Stomach smooth muscle (tissue), 2 donors: ENCODE data around the gene SECISBP2L.

Experiments
- H3K27ac ChIP-seq: one replicate; pipeline ENCODE4 v1.7.0; 2013; ENCODE audit warnings: mild to moderate bottlenecking, low read length, inconsistent platforms
- H3K27me3 ChIP-seq, 2 donors: one replicate each; pipeline ENCODE4 v1.7.0; 2013; ENCODE audit warnings: low read length in 2 of 2; ENCODE audit not compliant: insufficient read depth in 2 of 2, control insufficient read depth in 1 of 2
- H3K36me3 ChIP-seq, 2 donors: one replicate each; pipeline ENCODE4 v1.7.0; 2013; ENCODE audit warnings: low read length in 2 of 2; ENCODE audit not compliant: control insufficient read depth in 2 of 2, insufficient read depth in 2 of 2
- H3K4me1 ChIP-seq: one replicate; pipeline ENCODE4 v1.7.0; 2013; ENCODE audit warnings: low read length; ENCODE audit not compliant: control insufficient read depth, insufficient read depth
- H3K4me3 ChIP-seq, 2 donors: one replicate each; pipeline ENCODE4 v1.7.0; 2013; ENCODE audit warnings: low read length in 2 of 2
- H3K9ac ChIP-seq, 2 donors: one replicate each; pipeline ENCODE4 v1.7.0; 2013; ENCODE audit warnings: low read length in 2 of 2, mild to moderate bottlenecking in 1 of 2
- H3K9me3 ChIP-seq, 2 donors: one replicate each; pipeline ENCODE4 v1.7.0; 2013; ENCODE audit warnings: low read length in 2 of 2; ENCODE audit not compliant: control insufficient read depth in 2 of 2
- donor health status: healthy.
- donor health status: Pancreatic carcinoma.

The SECISBP2L gene

DNA sequence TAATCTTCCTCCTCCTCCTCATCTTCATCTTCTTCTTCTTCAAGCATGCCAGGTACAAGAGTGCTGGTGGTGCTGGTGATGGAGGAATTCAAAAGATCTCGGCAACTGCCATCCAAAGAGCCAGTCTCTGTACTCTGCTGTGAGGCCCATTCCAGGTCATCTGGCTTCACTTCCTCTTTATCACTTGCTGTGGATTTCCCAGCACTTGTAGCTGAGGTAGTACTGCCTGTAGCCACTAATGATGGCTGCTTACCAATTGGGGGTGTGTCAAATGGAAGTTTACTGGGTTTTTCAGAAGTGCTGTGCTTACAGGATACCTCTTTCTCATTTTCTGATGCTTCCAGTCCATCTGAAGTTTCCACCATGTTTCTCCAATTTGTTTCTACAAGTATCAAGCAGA is 53.7 kb downstream of the SECISBP2L start:
- H3K27ac ChIP-seq: no peak overlapping the region
- H3K36me3 ChIP-seq: peaks cover 20 to 30% of the 10 kb centered on the region in 2 donors
- no peaks in the 10 kb centered on the region for H3K9me3 ChIP-seq
- H3K9ac ChIP-seq: no peak overlapping the region
- no peaks in the 10 kb centered on the region for H3K4me1 ChIP-seq
- no peak overlapping the region for H3K4me3 ChIP-seq
- H3K27me3 ChIP-seq: no peaks in the 10 kb centered on the region

DNA sequence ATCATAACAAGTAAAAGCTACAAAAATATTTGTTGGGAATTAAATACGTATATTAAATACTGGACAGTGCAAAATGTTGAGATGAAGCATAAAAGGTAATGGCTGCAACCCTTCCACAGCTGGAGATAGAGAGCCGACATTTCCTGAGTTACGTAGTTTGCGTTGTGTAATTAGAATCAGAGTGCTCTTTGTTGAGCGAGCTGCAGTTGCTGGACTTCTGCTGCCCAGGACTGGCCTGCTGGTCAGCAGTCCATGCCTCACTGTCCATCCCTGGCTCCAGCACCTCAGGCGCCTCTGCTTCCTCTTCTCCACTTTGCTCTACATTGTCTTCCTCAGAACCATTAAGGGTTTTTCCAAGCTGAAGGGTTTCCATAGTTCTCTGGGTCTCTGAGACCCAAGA is 54.1 kb downstream of the SECISBP2L start:
- H3K4me3 ChIP-seq: no peak overlapping the region
- H3K9me3 ChIP-seq: no peaks in the 10 kb centered on the region
- no peak overlapping the region for H3K27ac ChIP-seq
- no peaks in the 10 kb centered on the region for H3K4me1 ChIP-seq
- H3K9ac ChIP-seq: no peak overlapping the region
- H3K27me3 ChIP-seq: no peaks in the 10 kb centered on the region
- peaks cover 20 to 30% of the 10 kb centered on the region in 2 donors for H3K36me3 ChIP-seq

DNA sequence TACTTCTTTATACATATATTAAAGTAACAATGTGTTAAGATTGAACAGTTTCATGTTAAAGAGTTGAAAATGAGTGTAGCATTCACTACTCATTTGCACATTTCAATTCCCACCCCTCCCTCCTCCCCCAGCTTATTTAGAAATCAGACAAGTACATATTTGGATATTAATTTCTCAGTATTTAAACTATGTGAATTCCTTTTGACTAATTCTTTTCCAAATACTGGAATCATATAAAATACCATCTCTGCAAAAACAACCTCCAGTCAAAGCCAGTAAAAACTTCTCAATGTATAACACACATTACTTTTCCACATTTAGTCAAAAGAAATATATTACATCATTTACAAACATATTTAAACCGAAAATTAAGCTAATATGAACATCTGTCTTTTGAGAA is 57.1 kb downstream of the SECISBP2L start:
- Histone ChIP-seq H3K4me1 (peaks cover 12% of the 10 kb centered on the region), H3K9ac (no peak overlapping the region)

DNA sequence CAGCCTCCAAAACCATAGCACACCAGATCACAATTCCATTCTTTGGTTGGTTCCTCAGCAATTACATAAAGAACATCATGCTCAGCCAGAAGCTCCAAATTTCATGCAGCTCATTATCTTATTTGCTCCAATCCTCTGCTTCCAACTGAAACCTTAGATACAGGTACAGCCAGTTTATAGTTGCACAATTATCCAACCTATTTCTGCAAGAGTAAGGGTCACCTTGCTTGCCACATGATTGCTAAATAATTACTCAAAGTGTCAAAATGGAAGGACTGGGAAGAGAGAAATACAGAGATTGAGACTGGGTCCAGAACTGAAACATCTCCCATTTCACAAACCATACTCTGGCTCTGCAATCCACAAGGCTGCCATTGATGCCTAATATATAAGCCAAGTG is 59.1 kb downstream of the SECISBP2L start:
- H3K27me3 ChIP-seq: no peaks in the 10 kb centered on the region
- H3K9ac ChIP-seq: no peak overlapping the region
- no peak overlapping the region for H3K27ac ChIP-seq
- H3K36me3 ChIP-seq: peaks cover 5 to 18% of the 10 kb centered on the region in 2 donors
- no peaks in the 10 kb centered on the region for H3K9me3 ChIP-seq
- no peak overlapping the region for H3K4me3 ChIP-seq
- H3K4me1 ChIP-seq: peaks cover 24% of the 10 kb centered on the region

More for the DNA sequence above, 57.1 kb downstream of the SECISBP2L start:
- Histone ChIP-seq H3K9me3 (no peaks in the 10 kb centered on the region), H3K27ac (no peak overlapping the region), H3K4me3 (no peak overlapping the region), H3K36me3 (peaks cover 13 to 28% of the 10 kb centered on the region in 2 donors), H3K27me3 (no peaks in the 10 kb centered on the region)

DNA sequence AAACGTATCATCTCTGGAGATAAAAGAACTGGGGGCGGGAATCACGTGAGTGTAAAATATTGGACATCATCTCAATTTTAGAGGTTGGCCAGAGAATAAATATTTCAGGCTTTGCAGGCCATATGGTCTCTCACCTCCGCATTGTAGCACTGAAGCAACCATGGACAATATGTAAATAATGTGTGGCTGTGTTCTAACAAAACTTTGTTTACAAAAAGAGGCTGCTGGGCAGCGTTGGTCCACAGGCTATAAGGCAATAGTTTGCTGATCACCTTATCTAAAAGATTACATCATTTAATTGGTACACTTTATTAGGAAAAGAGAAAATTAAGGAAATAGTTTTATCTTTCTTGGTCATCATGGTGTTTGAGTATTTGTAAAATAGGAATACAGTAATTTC is 60.0 kb downstream of the SECISBP2L start:
- Histone ChIP-seq H3K9ac (no peak overlapping the region), H3K36me3 (peaks cover 3 to 9% of the 10 kb centered on the region in 2 donors), H3K27ac (no peak overlapping the region), H3K4me3 (no peak overlapping the region), H3K9me3 (no peaks in the 10 kb centered on the region), H3K27me3 (no peaks in the 10 kb centered on the region), H3K4me1 (peaks cover 24% of the 10 kb centered on the region)

DNA sequence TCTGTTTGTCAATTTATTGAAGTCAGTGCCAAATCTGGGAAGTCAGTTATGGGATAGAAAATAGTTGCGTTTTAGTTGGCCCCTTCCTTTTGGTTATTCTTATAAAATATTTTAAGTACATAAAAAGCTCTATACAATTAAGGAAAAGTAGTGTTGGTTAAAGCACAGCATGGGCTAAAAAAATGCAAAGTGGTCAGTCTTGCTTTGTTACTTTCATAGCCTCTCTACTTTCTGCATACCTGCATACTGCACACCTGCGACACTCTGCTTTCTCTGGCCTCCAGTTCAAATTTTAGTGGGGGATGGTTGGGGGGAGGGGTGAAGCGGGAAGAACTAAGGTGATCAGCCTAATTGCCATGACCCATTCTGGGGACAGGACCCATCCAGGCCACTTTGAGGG is 60.7 kb downstream of the SECISBP2L start:
- H3K27ac ChIP-seq: no peak overlapping the region
- H3K9me3 ChIP-seq: no peaks in the 10 kb centered on the region
- no peak overlapping the region for H3K9ac ChIP-seq
- no peaks in the 10 kb centered on the region for H3K27me3 ChIP-seq
- peaks cover 3 to 8% of the 10 kb centered on the region in 2 donors for H3K36me3 ChIP-seq
- no peak overlapping the region for H3K4me3 ChIP-seq
- peaks cover 24% of the 10 kb centered on the region for H3K4me1 ChIP-seq

DNA sequence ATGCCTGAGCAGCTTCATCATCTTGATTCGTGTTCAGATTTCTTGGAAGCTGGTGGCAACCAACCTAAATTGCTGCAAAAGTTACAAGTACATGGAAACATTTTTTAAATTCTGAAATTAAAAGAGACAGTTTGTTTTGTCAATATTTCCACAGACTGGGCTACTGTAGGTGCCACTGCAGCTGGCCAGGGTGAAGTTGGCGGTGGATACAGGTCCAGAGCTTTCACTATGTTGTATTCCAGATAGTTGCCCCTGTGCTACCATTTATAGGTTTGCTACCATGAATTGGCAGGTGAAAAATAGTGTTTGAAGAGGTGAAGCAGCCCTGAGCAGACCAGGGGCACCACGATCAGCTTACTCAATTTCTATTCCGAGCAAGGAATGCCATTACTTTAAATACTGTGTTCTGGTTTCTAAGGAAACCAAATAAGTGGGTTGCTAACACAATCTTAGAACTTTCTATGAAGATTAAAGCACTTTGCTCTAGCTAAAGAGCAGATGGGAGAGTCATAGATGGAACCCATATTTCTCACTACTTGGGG is 61.4 kb downstream of the SECISBP2L start:
- Histone ChIP-seq H3K9ac (no peak overlapping the region), H3K4me1 (peaks cover 24% of the 10 kb centered on the region), H3K27ac (peak overlapping the region; percentile 37), H3K36me3 (peaks cover 3% of the 10 kb centered on the region in 2 donors), H3K9me3 (no peaks in the 10 kb centered on the region), H3K27me3 (no peaks in the 10 kb centered on the region), H3K4me3 (peak overlapping the region in 1 of 2 donors; percentile 23)

DNA sequence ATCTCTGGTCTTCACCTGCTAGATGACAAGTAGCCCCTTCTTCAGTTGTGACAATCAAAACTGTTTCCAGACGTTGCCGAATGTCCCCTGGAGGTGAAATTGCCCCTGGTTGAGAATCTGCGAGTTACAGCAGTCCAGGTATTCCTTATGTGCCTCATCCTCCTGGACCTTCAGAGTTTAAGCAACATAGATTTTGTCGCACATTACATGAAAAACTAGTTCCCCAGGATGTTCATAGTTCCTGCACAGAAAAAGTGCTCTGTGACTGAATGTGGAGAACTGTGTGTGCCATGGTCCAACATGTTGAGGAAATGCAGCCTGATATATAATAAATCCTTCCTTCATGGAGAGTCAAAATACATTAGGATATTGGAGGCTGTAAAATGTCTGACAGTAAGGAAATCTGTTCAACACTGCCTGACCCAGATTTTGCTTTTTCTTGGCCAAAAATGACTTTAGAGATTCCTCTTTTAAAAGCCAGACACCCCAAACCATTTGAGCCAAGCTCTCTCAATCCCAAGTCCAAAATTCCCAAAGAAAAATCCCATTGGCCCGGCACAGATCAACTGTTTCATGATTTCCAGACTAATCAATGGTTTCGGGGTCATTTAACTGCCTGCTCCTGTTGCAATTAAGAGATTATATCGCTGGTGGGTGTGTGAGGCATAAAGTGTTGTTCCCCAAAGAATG is 62.1 kb downstream of the SECISBP2L start:
- Histone ChIP-seq H3K27ac (peak overlapping the region; percentile 37), H3K36me3 (peaks cover 3% of the 10 kb centered on the region in 2 donors), H3K9ac (no peak overlapping the region), H3K27me3 (no peaks in the 10 kb centered on the region), H3K9me3 (no peaks in the 10 kb centered on the region), H3K4me1 (peaks cover 24% of the 10 kb centered on the region), H3K4me3 (no peak overlapping the region)

DNA sequence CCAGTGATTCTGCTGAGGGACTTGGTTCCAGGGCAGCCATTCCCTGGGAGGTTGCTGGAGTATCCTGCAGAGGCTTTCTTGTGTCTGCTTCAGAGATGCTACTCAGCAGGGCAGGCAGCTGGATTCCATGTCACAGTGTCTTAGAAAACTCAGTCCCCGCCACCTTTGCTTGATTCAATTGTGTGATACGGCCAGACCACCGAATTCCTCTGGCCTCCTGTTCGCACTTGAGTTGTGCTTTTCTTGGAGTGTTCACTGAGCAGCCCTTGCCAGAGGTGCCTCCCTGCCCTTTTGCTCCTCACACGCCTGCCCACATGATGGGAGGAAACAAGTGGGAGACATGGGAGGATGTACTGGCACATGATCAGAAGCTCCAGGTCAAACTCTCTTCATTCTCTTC is 62.9 kb downstream of the SECISBP2L start:
- H3K36me3 ChIP-seq: peaks cover 3% of the 10 kb centered on the region in 2 donors
- no peak overlapping the region for H3K4me3 ChIP-seq
- no peaks in the 10 kb centered on the region for H3K27me3 ChIP-seq
- no peak overlapping the region for H3K27ac ChIP-seq
- H3K9ac ChIP-seq: no peak overlapping the region
- no peaks in the 10 kb centered on the region for H3K9me3 ChIP-seq
- H3K4me1 ChIP-seq: peaks cover 24% of the 10 kb centered on the region

DNA sequence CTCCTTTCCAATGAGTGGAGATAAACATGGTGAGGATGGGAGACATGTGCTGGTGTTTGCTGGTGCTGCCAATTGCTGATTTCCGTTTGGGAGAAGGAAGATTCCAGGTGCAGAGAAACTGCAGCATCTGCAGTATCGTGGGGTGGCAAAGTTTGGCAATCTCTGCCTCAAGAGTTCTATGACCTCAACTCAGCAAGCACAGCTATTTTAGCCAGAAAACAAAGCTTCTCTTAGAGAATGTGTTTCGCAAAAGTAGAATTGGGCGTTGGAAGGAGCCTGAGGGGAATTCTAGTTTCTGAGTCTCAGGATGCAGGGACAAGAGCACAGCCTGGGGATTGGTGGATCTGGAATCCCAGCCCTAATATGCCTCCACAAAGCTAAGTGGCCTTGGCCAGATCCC is 64.3 kb downstream of the SECISBP2L start:
- Histone ChIP-seq H3K27ac (no peak overlapping the region), H3K27me3 (no peaks in the 10 kb centered on the region), H3K9me3 (no peaks in the 10 kb centered on the region), H3K36me3 (no peaks in the 10 kb centered on the region), H3K4me1 (peaks cover 24% of the 10 kb centered on the region), H3K9ac (no peak overlapping the region), H3K4me3 (no peak overlapping the region)

DNA sequence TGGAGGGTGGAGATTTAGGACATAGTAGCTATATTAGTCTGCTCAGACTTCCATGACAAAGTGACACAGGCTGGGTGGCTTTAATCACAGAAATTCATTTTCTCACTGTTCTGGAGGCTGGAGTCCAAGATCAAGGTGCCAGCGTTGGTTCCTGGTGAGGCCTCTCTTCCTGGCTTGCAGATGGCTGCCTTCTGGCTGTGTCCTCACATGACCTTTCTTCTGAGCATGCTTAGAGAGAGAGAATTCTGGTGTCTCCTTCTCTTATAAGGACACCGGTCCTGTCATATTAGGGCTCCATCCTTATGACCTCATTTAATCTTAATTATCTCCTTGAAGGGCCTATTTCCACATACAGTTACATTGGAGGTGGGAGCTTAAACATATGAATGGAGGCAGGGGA is 67.6 kb downstream of the SECISBP2L start:
- no peaks in the 10 kb centered on the region for H3K36me3 ChIP-seq
- H3K4me3 ChIP-seq: no peak overlapping the region
- no peaks in the 10 kb centered on the region for H3K27me3 ChIP-seq
- peaks cover 13% of the 10 kb centered on the region for H3K4me1 ChIP-seq
- H3K9ac ChIP-seq: no peak overlapping the region
- no peak overlapping the region for H3K27ac ChIP-seq
- no peaks in the 10 kb centered on the region for H3K9me3 ChIP-seq
